ENCODE results near the gene KATNAL1. TPM values are rescaled to one million over a fixed set of nuclear protein-coding genes. Genes with fewer than 3 reads are reported as not detected.

KATNAL1 gene
- total and polyA plus RNA-seq, 2 of the 4 experiments (the other 2 are of a cell fraction) = 6.9 to 16.8 TPM

GRCh38 chr13:30241532-30241931 lies 65.8 kb downstream of the KATNAL1 start:
- Histone ChIP-seq H3K56ac (ENCODE audit: extremely low read depth, insufficient read depth, low read length) (no peak overlapping the region), H2BK120ac (ENCODE audit: low read depth, low read length) (no peak overlapping the region), H3K9me3 (ENCODE audit: control insufficient read depth, insufficient read depth, low read length) (no peaks in the 10 kb centered on the region), H3K79me1 (ENCODE audit: low read depth in 1 of 2, low read length in 2 of 2) (peaks cover 2 to 21% of the 10 kb centered on the region in 2 experiments; a peak in 3 of 4 replicates), H3K9me1 (ENCODE audit: insufficient read depth, low read length) (0 out of 2 replicates have a peak, but pooled peaks cover 3% of the 10 kb centered on the region), H3K14ac (replicated peaks; ENCODE audit: low read depth, low read length) (no peak overlapping the region), H3K27me3 (ENCODE audit: control insufficient read depth, insufficient read depth, low read length) (no peaks in the 10 kb centered on the region), H3K9ac (ENCODE audit: low read depth, low read length) (no peak overlapping the region), H3K4me2 (ENCODE audit: low read depth, low read length) (no peak overlapping the region), H3K4me3 (ENCODE audit: insufficient read depth, low read depth, low read length) (no peak overlapping the region), H4K20me1 (ENCODE audit: insufficient read depth, low read length) (no peaks in the 10 kb centered on the region), H2BK15ac (ENCODE audit: low read depth, low read length) (no peak overlapping the region), H4K91ac (ENCODE audit: insufficient read depth, low read depth, low read length) (no peak overlapping the region), H3K27ac (ENCODE audit: insufficient read depth, low read length) (no peak overlapping the region), H3K18ac (ENCODE audit: low read depth, low read length) (no peak overlapping the region), H3K4me1 (ENCODE audit: control insufficient read depth, insufficient read depth, low read length) (no peaks in the 10 kb centered on the region; the same call in 1 of the 2 replicates), H2AK9ac (replicated peaks; ENCODE audit: low read depth, low read length, poor library complexity) (no peak overlapping the region), H2BK20ac (ENCODE audit: low read depth, low read length) (no peak overlapping the region), H3K23ac (ENCODE audit: low read depth, low read length) (no peak overlapping the region), H4K8ac (ENCODE audit: low read depth in 2 of 2, low read length in 2 of 2) (no peak overlapping the region), H3K4ac (ENCODE audit: low read depth, low read length) (no peak overlapping the region), H3K36me3 (ENCODE audit: control insufficient read depth, insufficient read depth, low read length) (peaks cover 2% of the 10 kb centered on the region; the same call in 1 of the 2 replicates), H2AFZ (replicated peaks; ENCODE audit: low read length, poor library complexity) (no peak overlapping the region), H4K5ac (ENCODE audit: low read depth, low read length) (no peak overlapping the region), H2AK5ac (ENCODE audit: low read depth, low read length) (no peak overlapping the region), H2BK5ac (ENCODE audit: low read depth, low read length, poor library complexity, severe bottlenecking) (no peak overlapping the region)
- in situ Hi-C loops (cut with MboI; ENCODE audit: low sequenced_read_pairs) (no loop called here), intact Hi-C loops (cut with micrococcal nuclease) (no loop called here), dilution Hi-C loops (cut with HindIII; ENCODE audit: low sequenced_read_pairs, unreplicated experiment) (no loop called here)
- ChIA-PET POLR2A (ENCODE audit: unreplicated experiment) (no interaction called here), CTCF (no interaction called here)
- DNase-seq (no peak), ATAC-seq (ENCODE audit: low read depth) (no peak)
- BruUV-seq (replicated peaks) = no TSS peak
- TF ChIP-seq SMC3 (IDR thresholded peaks at IDR 0.05; ENCODE audit: low read depth, low read length) (no peak), BHLHE40 (IDR thresholded peaks at IDR 0.05; ENCODE audit: low read depth, low read length) (no peak), NFE2L2 (IDR thresholded peaks at IDR 0.05; ENCODE audit: low read depth, low read length) (no peak), RFX5 (IDR thresholded peaks at IDR 0.05; ENCODE audit: low read depth, low read length) (no peak), ELK1 (IDR thresholded peaks at IDR 0.05; ENCODE audit: borderline replicate concordance, low read depth, low read length) (no peak), RAD21 (IDR thresholded peaks at IDR 0.05; ENCODE audit: low read length) (no peak), USF2 (IDR thresholded peaks at IDR 0.05; ENCODE audit: low read depth, low read length) (no peak), CHD1 (IDR thresholded peaks at IDR 0.05; ENCODE audit: low read depth, low read length) (no peak), CEBPB (IDR thresholded peaks at IDR 0.05; ENCODE audit: low read depth, low read length) (no peak), POLR2A (IDR thresholded peaks at IDR 0.05; ENCODE audit: low read depth, low read length) (no peak), MXI1 (IDR thresholded peaks at IDR 0.05; ENCODE audit: borderline replicate concordance, low read depth, low read length) (no peak), MAFK (IDR thresholded peaks at IDR 0.05; ENCODE audit: low read depth, low read length) (no peak), RCOR1 (IDR thresholded peaks at IDR 0.05; ENCODE audit: insufficient replicate concordance, low read length) (no peak), FOS (IDR thresholded peaks at IDR 0.05; ENCODE audit: low read depth, low read length) (no peak), MAZ (IDR thresholded peaks at IDR 0.05; ENCODE audit: borderline replicate concordance, low read depth, low read length) (no peak), CTCF (conservative IDR thresholded peaks at IDR 0.05; ENCODE audit: low read depth, low read length) (no peak)
- no CpG with 5 or more reads among the region's 2 CpGs for WGBS, 2 experiments (ENCODE audit: extremely low coverage in 2 of 2, insufficient read length in 1 of 2)

Measured in IMR-90 (cell line).